Measurements from ENCODE around the gene C14orf132. TPM values are rescaled to one million over a fixed set of nuclear protein-coding genes. Genes with fewer than 3 reads are reported as not detected.

The C14orf132 gene
- total and polyA plus RNA-seq, 2 donors (not counting 1 experiment from before 2014, with no cell fraction given): 0.30 to 0.85 TPM

DNA sequence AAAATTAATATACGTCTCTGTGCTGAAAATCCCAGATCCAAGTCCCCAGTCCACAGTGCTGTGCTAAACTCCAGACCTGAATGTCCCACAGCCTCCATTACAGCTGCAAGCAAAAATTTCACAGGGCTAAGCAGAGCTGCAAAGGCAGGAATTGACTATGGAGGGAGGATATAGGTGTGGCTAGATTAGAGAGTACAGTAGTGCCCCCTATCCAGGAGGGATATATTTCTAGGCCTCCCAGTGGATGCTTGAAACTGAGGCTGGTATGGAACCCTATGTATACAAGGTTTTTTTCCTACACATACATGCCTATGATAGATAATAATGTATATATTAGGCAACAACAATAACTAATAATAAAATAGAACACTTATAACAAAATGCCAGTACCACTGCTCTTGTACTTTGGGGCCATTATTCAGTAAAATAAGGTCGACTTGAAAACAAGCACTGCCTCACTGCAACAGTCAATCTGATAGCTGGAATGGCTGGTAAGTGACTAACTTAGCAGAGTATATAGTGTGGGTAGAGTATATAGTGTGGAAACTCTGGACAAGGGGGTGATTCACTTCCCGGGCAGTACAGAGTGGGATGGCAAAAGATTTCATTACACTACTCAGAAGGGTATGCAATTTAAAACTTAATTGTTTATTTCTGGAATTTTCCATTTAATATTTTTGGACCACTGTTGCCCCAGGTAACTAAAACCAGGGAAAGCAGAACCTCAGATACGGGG lies 82.7 kb downstream of the C14orf132 start:
- Histone ChIP-seq H3K4me3 (ENCODE audit: control extremely low read depth in 1 of 5, extremely low read depth in 1 of 5, insufficient read depth in 1 of 5, low read depth in 2 of 5, low read length in 4 of 5) (no peak overlapping the region), H3K27me3 (replicated peaks in 1 of 4; ENCODE audit: control extremely low read depth in 1 of 4, control insufficient read depth in 3 of 4, insufficient read depth in 4 of 4, low read length in 3 of 4) (peaks cover 0 to 4% (median 2%) of the 10 kb centered on the region in 4 experiments), H4K20me1 (ENCODE audit: control insufficient read depth, insufficient read depth, low read length, poor library complexity, severe bottlenecking) (no peaks in the 10 kb centered on the region), H3K27ac (ENCODE audit: low read length in 2 of 2) (no peak overlapping the region), H3K79me2 (ENCODE audit: control insufficient read depth, insufficient read depth, low read length) (no peaks in the 10 kb centered on the region), H3K4me2 (replicated peaks; ENCODE audit: low read depth, low read length, poor library complexity, severe bottlenecking) (no peak overlapping the region), H3K9me3 (ENCODE audit: control extremely low read depth in 1 of 3, control insufficient read depth in 2 of 3, insufficient read depth in 1 of 3, low read length in 2 of 3) (peaks cover 0 to 6% (median 0%) of the 10 kb centered on the region in 3 donors), H2AFZ (ENCODE audit: insufficient read depth, low read depth, low read length, poor library complexity, severe bottlenecking) (no peak overlapping the region), H3K9ac (ENCODE audit: low read length) (no peak overlapping the region), H3K4me1 (ENCODE audit: control insufficient read depth in 2 of 2, insufficient read depth in 2 of 2, low read length in 2 of 2) (peaks cover 14 to 32% of the 10 kb centered on the region in 2 donors), H3K36me3 (replicated peaks in 1 of 2; ENCODE audit: control extremely low read depth in 1 of 2, control insufficient read depth in 1 of 2, extremely low read depth in 1 of 2, insufficient read depth in 2 of 2, low read length in 1 of 2) (no peaks in the 10 kb centered on the region)
- ChIA-PET CTCF (no interaction called here), POLR2A (no interaction called here)
- intact Hi-C loops (cut with micrococcal nuclease): no loop called here
- peaks cover 30% of the 10 kb centered on the region for H3K4me1 Mint-ChIP-seq
- WGBS (ENCODE audit: insufficient coverage): 100% methylated on average over 1 of the region's 4 CpGs
- H3K9me3 Mint-ChIP-seq (ENCODE audit: insufficient read depth): peaks cover 2% of the 10 kb centered on the region
- ATAC-seq (ENCODE audit: low read depth) (no peak), DNase-seq (no peak)
- H3K4me3 Mint-ChIP-seq: no peak overlapping the region
- H3K27me3 Mint-ChIP-seq: peaks cover 9% of the 10 kb centered on the region
- no peak overlapping the region for H3K27ac Mint-ChIP-seq
- TF ChIP-seq, protein P1, sequence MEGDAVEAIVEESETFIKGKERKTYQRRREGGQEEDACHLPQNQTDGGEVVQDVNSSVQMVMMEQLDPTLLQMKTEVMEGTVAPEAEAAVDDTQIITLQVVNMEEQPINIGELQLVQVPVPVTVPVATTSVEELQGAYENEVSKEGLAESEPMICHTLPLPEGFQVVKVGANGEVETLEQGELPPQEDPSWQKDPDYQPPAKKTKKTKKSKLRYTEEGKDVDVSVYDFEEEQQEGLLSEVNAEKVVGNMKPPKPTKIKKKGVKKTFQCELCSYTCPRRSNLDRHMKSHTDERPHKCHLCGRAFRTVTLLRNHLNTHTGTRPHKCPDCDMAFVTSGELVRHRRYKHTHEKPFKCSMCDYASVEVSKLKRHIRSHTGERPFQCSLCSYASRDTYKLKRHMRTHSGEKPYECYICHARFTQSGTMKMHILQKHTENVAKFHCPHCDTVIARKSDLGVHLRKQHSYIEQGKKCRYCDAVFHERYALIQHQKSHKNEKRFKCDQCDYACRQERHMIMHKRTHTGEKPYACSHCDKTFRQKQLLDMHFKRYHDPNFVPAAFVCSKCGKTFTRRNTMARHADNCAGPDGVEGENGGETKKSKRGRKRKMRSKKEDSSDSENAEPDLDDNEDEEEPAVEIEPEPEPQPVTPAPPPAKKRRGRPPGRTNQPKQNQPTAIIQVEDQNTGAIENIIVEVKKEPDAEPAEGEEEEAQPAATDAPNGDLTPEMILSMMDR (IDR thresholded peaks at IDR 0.05): no peak
- TF ChIP-seq EZH2 (IDR thresholded peaks at IDR 0.05; ENCODE audit: borderline replicate concordance, insufficient read depth, low read depth, low read length, poor library complexity, severe bottlenecking): no peak

DNA sequence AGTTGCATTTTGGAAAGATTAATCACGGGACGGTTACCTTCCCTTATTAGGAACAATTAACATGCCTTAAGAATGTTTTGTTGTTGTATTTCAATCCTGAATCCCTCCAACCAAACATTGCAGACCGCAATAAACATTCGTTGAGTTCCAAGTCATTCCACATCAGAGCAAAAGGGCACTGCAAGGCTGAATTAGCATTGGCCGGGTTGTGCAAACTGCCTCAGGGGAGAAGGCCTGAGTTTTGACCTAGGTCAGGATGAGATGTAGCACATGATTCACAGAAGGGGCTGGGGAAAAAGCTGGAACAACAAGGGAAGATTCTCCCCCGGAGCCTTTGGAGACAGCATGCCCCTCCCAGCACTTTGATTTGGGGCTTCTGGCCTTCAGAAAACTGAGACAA lies 83.3 kb downstream of the C14orf132 start:
- Histone ChIP-seq H3K79me2 (ENCODE audit: control insufficient read depth, insufficient read depth, low read length) (no peaks in the 10 kb centered on the region), H3K36me3 (replicated peaks in 1 of 2; ENCODE audit: control extremely low read depth in 1 of 2, control insufficient read depth in 1 of 2, extremely low read depth in 1 of 2, insufficient read depth in 2 of 2, low read length in 1 of 2) (no peaks in the 10 kb centered on the region), H2AFZ (ENCODE audit: insufficient read depth, low read depth, low read length, poor library complexity, severe bottlenecking) (no peak overlapping the region), H4K20me1 (ENCODE audit: control insufficient read depth, insufficient read depth, low read length, poor library complexity, severe bottlenecking) (no peaks in the 10 kb centered on the region), H3K4me1 (ENCODE audit: control insufficient read depth in 2 of 2, insufficient read depth in 2 of 2, low read length in 2 of 2) (peaks cover 21 to 38% of the 10 kb centered on the region in 2 donors), H3K9me3 (ENCODE audit: control extremely low read depth in 1 of 3, control insufficient read depth in 2 of 3, insufficient read depth in 1 of 3, low read length in 2 of 3) (peaks cover 0 to 6% (median 0%) of the 10 kb centered on the region in 3 donors), H3K4me2 (replicated peaks; ENCODE audit: low read depth, low read length, poor library complexity, severe bottlenecking) (no peak overlapping the region), H3K4me3 (ENCODE audit: control extremely low read depth in 1 of 5, extremely low read depth in 1 of 5, insufficient read depth in 1 of 5, low read depth in 2 of 5, low read length in 4 of 5) (no peak overlapping the region), H3K9ac (ENCODE audit: low read length) (no peak overlapping the region), H3K27me3 (replicated peaks in 1 of 4; ENCODE audit: control extremely low read depth in 1 of 4, control insufficient read depth in 3 of 4, insufficient read depth in 4 of 4, low read length in 3 of 4) (peaks cover 0 to 4% (median under 1%) of the 10 kb centered on the region in 4 experiments), H3K27ac (ENCODE audit: low read length in 2 of 2) (no peak overlapping the region)
- WGBS (ENCODE audit: insufficient coverage): 68% methylated on average over 3 of the region's 6 CpGs
- no peak overlapping the region for H3K27ac Mint-ChIP-seq
- intact Hi-C loops (cut with micrococcal nuclease): no loop called here
- ChIA-PET POLR2A (no interaction called here), CTCF (no interaction called here)
- H3K9me3 Mint-ChIP-seq (ENCODE audit: insufficient read depth): no peaks in the 10 kb centered on the region
- no peak for TF ChIP-seq EZH2 (IDR thresholded peaks at IDR 0.05; ENCODE audit: borderline replicate concordance, insufficient read depth, low read depth, low read length, poor library complexity, severe bottlenecking)
- TF ChIP-seq, protein P1 (IDR thresholded peaks at IDR 0.05): no peak
- no peak overlapping the region for H3K4me3 Mint-ChIP-seq
- peaks cover 5% of the 10 kb centered on the region for H3K27me3 Mint-ChIP-seq
- DNase-seq (no peak), ATAC-seq (ENCODE audit: low read depth) (no peak)
- peaks cover 35% of the 10 kb centered on the region for H3K4me1 Mint-ChIP-seq

Measured in B cell (primary cell).